Right lobe of liver (tissue), 4 donors: ENCODE measurements around the gene UBL3.

ENCODE experiments used
- POLR2A ChIP-seq: fragments of 450-650 bp; IDR thresholded peaks from one replicate; pipeline ENCODE4 v1.6.1; 2017; ENCODE audit warnings: antibody characterized with exemption, mild to moderate bottlenecking
- TF ChIP-seq, protein P1 (sequence below), 4 donors: fragments of 200-600 bp in 3 of 4; fragments of 450-650 bp in 1 of 4; IDR thresholded peaks; one replicate each; pipeline versions ENCODE4 v1.5.1 to v1.8.0; 2016 to 2022; ENCODE audit warnings: antibody characterized with exemption in 4 of 4, mild to moderate bottlenecking in 2 of 4
- donor health status: DM: no; HTN: no; CAD: no.
- donor health status: DM: no; HTN: no; CAD: no.
- donor health status: DM: no; HTN: yes; CAD: no.

GRCh38 chr13:29803221-29803620, 47.2 kb downstream of the UBL3 start:
- TF ChIP-seq, protein P1, sequence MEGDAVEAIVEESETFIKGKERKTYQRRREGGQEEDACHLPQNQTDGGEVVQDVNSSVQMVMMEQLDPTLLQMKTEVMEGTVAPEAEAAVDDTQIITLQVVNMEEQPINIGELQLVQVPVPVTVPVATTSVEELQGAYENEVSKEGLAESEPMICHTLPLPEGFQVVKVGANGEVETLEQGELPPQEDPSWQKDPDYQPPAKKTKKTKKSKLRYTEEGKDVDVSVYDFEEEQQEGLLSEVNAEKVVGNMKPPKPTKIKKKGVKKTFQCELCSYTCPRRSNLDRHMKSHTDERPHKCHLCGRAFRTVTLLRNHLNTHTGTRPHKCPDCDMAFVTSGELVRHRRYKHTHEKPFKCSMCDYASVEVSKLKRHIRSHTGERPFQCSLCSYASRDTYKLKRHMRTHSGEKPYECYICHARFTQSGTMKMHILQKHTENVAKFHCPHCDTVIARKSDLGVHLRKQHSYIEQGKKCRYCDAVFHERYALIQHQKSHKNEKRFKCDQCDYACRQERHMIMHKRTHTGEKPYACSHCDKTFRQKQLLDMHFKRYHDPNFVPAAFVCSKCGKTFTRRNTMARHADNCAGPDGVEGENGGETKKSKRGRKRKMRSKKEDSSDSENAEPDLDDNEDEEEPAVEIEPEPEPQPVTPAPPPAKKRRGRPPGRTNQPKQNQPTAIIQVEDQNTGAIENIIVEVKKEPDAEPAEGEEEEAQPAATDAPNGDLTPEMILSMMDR (IDR thresholded peaks at IDR 0.05), result no peak
- TF ChIP-seq POLR2A, result no peak
